Stomach smooth muscle (tissue), 2 donors: ENCODE data around the gene RCL1.
A peak's percentile ranks its signal among the peaks of the same experiment; 100 is the strongest.
"Not testable (repeated sequence)": the region's sequence is repeated elsewhere in the genome, so short reads cannot be mapped to it uniquely, and the experiment has no call there.

Source experiments
- H3K27ac ChIP-seq: one replicate; pipeline ENCODE4 v1.7.0; 2013; ENCODE audit warnings: mild to moderate bottlenecking, low read length, inconsistent platforms
- H3K27me3 ChIP-seq, 2 donors: one replicate each; pipeline ENCODE4 v1.7.0; 2013; ENCODE audit warnings: low read length in 2 of 2; ENCODE audit not compliant: insufficient read depth in 2 of 2, control insufficient read depth in 1 of 2
- H3K36me3 ChIP-seq, 2 donors: one replicate each; pipeline ENCODE4 v1.7.0; 2013; ENCODE audit warnings: low read length in 2 of 2; ENCODE audit not compliant: control insufficient read depth in 2 of 2, insufficient read depth in 2 of 2
- H3K4me1 ChIP-seq: one replicate; pipeline ENCODE4 v1.7.0; 2013; ENCODE audit warnings: low read length; ENCODE audit not compliant: control insufficient read depth, insufficient read depth
- H3K4me3 ChIP-seq, 2 donors: one replicate each; pipeline ENCODE4 v1.7.0; 2013; ENCODE audit warnings: low read length in 2 of 2
- H3K9ac ChIP-seq, 2 donors: one replicate each; pipeline ENCODE4 v1.7.0; 2013; ENCODE audit warnings: low read length in 2 of 2, mild to moderate bottlenecking in 1 of 2
- H3K9me3 ChIP-seq, 2 donors: one replicate each; pipeline ENCODE4 v1.7.0; 2013; ENCODE audit warnings: low read length in 2 of 2; ENCODE audit not compliant: control insufficient read depth in 2 of 2
- donor health status: healthy.
- donor health status: Pancreatic carcinoma.

The RCL1 gene

DNA sequence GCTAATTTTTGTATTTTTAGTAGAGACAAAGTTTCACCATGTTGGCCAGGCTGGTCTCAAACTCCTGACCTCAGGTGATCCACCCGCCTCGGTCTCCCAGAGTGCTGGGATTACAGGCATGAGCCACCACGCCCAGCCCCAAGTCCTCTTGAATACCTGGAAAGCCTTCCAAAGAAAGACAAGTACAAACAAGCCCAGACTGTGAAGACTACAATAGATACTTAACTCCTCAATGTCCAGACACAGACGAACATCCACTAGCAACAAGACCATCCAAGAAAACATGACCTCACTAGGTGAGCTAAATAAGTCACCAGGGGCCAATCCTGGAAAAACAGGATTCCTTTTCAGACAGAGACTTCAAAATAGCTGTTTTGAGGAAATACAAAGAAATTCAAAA lies 9.6 kb upstream of the RCL1 start:
- H3K36me3 ChIP-seq, H3K4me3 ChIP-seq, H3K27me3 ChIP-seq, H3K4me1 ChIP-seq, H3K27ac ChIP-seq, H3K9ac ChIP-seq, H3K9me3 ChIP-seq: not testable (repeated sequence)

DNA sequence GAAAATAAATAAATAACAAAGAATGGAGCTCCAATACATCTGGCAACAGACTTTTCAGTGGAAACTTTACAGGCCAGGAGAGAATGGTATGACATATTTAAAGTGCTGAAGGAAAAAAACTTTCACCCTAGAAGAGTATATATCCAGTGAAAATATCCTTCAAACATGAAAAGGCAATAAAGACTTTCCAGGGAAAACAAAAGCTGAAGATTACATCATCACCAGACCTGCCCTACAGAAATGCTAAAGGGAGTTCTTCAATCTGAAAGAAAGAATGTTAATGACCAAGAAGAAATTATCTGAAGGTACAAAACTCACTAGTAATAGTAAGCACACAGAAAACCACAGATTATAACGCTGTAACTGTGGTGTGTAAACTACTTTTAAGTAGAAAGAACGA lies 8.3 kb upstream of the RCL1 start:
- no peak overlapping the region for H3K27ac ChIP-seq
- no peaks in the 10 kb centered on the region for H3K36me3 ChIP-seq
- no peak overlapping the region for H3K4me3 ChIP-seq
- no peaks in the 10 kb centered on the region for H3K9me3 ChIP-seq
- H3K27me3 ChIP-seq, result peaks cover 0 to 2% of the 10 kb centered on the region in 2 donors
- H3K9ac ChIP-seq, result no peak overlapping the region
- no peaks in the 10 kb centered on the region for H3K4me1 ChIP-seq

DNA sequence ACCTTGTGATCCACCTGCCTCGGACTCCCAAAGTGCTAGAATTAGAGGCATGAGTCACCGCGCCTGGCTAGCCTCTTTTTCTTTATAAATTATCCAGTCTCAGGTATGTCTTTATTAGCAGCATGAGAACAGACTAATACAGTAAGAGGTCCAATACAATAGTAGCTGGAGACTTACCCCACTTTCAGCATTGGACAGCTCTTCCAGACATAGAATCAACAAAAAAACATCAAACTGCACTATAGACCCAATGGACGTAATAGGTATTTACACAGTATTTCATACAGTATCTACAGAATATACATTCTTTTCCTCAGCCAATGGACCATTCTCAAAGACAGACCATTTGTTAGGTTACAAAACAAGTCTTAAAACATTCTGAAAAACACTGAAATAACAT lies 6.1 kb upstream of the RCL1 start:
- Histone ChIP-seq H3K4me3 (no peak overlapping the region), H3K27ac (no peak overlapping the region), H3K27me3 (peaks cover 0 to 2% of the 10 kb centered on the region in 2 donors), H3K9ac (no peak overlapping the region), H3K9me3 (no peaks in the 10 kb centered on the region), H3K4me1 (no peaks in the 10 kb centered on the region), H3K36me3 (no peaks in the 10 kb centered on the region)

DNA sequence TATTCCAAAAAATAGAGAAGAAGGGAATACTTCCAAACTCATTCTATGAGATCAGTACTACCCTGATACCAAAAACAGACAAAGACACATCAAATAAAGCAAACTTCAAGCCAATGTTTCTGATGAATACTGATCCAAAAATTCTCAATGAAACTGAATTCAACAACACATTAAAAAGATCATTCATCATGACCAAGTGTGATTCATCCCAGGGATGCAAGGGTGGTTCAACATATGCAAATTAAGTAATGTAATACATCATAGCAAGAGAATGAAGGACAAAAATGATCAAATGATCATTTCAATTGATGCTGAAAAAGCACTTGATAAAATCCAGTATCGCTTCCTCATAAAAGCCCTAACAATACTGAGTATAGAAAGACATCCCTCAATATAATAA lies 4.9 kb upstream of the RCL1 start:
- no peak overlapping the region for H3K27ac ChIP-seq
- H3K4me3 ChIP-seq, result no peak overlapping the region
- H3K36me3 ChIP-seq, result no peaks in the 10 kb centered on the region
- no peak overlapping the region for H3K9ac ChIP-seq
- no peaks in the 10 kb centered on the region for H3K27me3 ChIP-seq
- H3K4me1 ChIP-seq, result peaks cover 5% of the 10 kb centered on the region
- H3K9me3 ChIP-seq, result no peaks in the 10 kb centered on the region

DNA sequence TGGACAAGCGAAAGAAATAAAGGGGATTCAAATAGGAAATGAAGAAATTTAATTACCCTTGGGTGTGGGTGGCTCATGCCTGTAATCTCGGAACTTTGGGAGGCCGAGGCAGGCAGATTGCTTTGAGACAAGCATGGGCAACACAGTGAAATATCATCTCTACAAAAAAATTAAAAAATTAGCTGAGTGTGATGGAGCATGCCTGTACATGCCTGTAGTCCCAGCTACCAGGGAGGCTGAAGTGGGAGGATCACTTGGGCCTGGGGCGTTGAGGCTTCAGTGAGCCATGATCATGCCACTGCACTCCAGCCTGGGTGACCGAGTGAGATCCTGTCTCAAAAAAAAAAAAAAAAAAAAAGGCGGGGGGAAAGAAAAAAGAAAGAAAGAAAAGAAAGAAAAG lies 4.0 kb upstream of the RCL1 start:
- Histone ChIP-seq H3K4me3 (no peak overlapping the region), H3K4me1 (peaks cover 5% of the 10 kb centered on the region), H3K27me3 (no peaks in the 10 kb centered on the region), H3K9me3 (no peaks in the 10 kb centered on the region), H3K27ac (no peak overlapping the region), H3K36me3 (no peaks in the 10 kb centered on the region), H3K9ac (no peak overlapping the region)

DNA sequence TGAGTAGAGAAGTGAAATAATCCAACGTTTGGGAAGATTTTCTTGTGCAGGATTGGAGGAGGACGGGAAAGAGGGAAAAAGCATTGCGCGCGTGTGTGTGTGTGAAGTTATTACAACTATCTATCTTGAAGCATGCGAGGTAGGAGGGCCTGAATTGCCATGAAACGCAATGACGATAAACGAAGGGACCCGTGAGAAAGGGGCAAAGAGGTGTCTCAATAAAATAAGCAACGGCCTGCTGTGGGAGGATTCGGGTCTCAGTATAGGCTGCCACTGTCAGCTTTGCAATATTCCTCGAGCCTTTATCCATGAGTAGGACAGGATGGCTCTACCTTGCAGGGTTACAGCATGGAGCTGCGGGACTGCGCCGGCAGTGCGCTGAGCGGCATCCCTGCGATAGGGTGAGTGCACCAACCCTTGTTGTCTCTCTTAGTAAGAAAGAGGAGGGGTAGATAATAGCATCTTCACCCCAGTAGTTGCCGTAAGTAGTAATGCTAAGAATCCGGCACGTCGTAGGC lies 631 bp upstream of the RCL1 start:
- Histone ChIP-seq H3K27me3 (no peaks in the 10 kb centered on the region), H3K36me3 (no peaks in the 10 kb centered on the region), H3K9ac (peak overlapping the region; percentile 54 to 72), H3K27ac (peak overlapping the region; percentile 37), H3K4me3 (peak overlapping the region; percentile 74 to 93), H3K4me1 (peaks cover 13% of the 10 kb centered on the region), H3K9me3 (no peaks in the 10 kb centered on the region)

DNA sequence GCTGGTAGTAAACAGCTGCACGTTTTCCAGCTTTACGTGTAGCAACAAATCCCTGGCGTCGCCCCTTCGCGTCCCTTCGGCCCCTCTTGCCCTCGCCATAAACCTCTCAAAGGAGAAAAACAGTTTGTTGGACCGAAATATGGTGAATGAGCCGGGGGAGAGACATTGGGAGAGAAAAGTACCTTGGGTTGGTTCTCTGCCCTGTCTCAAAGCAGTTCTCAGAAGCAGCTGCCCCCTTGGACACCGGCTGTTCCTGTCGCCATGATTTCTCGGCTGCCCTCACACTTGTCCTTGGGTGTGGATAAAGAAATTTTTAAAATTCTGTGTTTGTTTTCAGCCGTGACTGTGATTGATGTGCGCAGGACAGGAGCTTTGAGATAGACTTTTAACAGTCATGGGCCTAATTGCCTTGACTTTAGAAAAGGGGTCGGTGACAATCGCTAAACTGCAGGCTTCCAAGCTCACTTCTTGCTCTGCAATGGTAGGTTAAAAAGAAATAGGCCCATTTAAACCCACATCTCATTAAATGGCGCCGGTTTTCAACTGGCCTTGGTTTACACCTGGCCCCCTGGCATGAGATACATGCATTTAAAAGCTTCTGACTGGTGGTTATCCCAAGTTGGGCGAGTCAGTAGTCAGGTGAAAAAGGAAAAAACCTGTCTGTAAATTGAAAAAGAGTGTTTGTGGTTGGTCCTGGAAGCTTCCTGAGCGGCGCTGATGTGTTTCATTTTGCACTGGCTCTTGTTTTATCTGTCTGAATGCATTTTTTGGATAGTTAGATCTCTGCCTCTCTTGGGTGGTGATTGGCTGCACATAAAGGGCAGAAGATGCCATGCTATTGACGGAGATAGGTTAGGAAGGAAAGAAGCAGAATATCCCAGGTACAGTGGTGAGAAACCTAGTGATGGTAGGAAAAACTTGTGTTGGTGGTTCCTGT lies 983 bp downstream of the RCL1 start:
- no peaks in the 10 kb centered on the region for H3K36me3 ChIP-seq
- peaks cover 13% of the 10 kb centered on the region for H3K4me1 ChIP-seq
- H3K27me3 ChIP-seq, result no peaks in the 10 kb centered on the region
- H3K4me3 ChIP-seq, result peak overlapping the region; percentile 74 to 93
- peak overlapping the region; percentile 68 to 72 for H3K9ac ChIP-seq
- H3K27ac ChIP-seq, result peak overlapping the region; percentile 66
- H3K9me3 ChIP-seq, result no peaks in the 10 kb centered on the region

DNA sequence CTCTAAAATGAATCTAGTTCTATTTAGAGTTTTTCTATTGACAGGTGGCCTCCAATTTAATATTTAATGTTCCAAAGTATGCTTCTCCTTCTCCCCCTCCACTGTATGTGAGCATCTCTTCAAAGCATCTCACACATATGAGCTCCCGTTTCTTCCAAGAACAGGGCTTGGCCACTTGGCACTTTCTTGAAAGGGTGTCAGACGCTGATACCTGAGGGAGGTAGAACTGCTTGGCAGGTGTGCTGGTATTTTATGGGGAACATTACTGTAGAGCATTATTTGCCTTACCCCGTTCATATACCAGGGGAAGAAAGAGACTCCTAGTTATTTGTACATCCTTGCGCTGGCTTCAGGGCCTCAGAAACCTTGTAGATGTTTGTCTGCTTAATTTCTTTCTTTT lies 1.9 kb downstream of the RCL1 start:
- no peak overlapping the region for H3K27ac ChIP-seq
- no peaks in the 10 kb centered on the region for H3K27me3 ChIP-seq
- no peak overlapping the region for H3K4me3 ChIP-seq
- H3K9ac ChIP-seq, result no peak overlapping the region
- H3K9me3 ChIP-seq, result no peaks in the 10 kb centered on the region
- peaks cover 13% of the 10 kb centered on the region for H3K4me1 ChIP-seq
- H3K36me3 ChIP-seq, result no peaks in the 10 kb centered on the region

DNA sequence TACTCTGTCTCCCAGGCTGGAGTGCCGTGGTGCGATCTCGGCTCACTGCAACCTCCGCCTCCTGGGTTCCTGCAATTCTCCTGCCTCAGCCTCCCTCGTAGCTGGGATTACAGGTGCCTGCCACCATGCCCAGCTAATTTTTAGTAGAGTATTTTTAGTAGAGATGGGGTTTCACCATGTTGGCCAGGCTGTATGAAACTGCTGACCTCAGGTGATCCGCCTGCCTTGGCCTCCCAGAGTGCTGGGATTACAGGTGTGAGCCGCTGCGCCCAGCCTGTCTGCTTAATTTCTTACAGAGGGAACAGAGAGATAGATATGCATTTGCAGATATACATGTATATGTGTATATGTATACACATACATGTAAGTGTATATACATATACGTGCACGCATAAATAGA lies 2.4 kb downstream of the RCL1 start:
- H3K27me3 ChIP-seq, H3K27ac ChIP-seq, H3K9me3 ChIP-seq, H3K9ac ChIP-seq, H3K36me3 ChIP-seq, H3K4me3 ChIP-seq: not testable (repeated sequence)
- peaks cover 13% of the 10 kb centered on the region for H3K4me1 ChIP-seq

DNA sequence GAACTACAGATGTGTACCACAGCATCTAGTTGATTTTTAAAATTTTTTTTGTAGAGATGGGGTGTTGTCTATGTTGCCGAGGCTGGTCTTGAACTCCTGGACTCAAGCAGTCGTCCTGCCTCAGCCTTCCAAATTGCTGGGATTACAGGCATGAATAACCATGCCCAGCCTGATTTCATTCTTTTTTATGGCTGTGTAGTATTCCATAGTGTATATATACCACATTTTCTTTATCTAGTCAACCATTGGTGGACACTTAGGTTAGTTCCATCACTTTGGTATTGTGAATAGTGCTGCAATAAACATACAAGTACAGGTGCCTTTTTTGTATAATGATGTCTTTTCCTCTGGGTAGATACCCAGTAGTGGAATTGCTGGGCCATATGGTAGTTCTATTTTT lies 3.8 kb downstream of the RCL1 start:
- H3K4me1 ChIP-seq, result peaks cover 13% of the 10 kb centered on the region
- H3K27me3 ChIP-seq, result no peaks in the 10 kb centered on the region
- no peaks in the 10 kb centered on the region for H3K9me3 ChIP-seq
- no peaks in the 10 kb centered on the region for H3K36me3 ChIP-seq
- H3K9ac ChIP-seq, result no peak overlapping the region
- H3K27ac ChIP-seq, result no peak overlapping the region
- no peak overlapping the region for H3K4me3 ChIP-seq
